Measurements from ENCODE around the gene MTREX. TPM values are rescaled to one million over a fixed set of nuclear protein-coding genes. Genes with fewer than 3 reads are reported as not detected.

MTREX gene
- polyA plus RNA-seq, 3 donors = 10.2 to 14.4 (median 12.2) TPM

DNA sequence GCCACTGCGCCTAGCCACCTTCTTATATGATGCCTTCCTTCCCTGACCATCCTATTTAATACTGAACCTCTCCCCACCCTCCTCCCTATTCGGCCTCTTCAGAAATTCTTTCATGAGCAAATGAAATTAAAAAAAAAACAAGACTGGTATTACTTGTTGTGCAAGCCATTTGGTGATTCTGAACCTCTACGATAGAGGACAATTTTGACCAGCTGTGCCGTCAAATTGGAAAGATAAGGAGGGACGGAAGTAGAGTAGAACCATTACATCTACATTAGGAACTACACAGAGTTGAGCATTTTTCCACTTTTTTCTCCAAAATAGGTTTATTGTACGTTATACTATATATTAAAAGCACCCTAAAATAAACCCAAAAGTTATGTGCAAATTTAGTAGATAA, 3.2 kb upstream of the MTREX start:
- peaks cover 0 to 6% of the 10 kb centered on the region in 2 donors for H3K9me3 ChIP-seq (replicated peaks in 1 of 2; ENCODE audit: control insufficient read depth in 1 of 2, insufficient read depth in 1 of 2, low read length in 2 of 2)
- intact Hi-C loops (cut with micrococcal nuclease) = no loop called here
- peaks cover 87% of the 10 kb centered on the region for H3K79me2 ChIP-seq (ENCODE audit: insufficient read depth, low read length)
- H3K4me3 ChIP-seq (replicated peaks in 1 of 3; ENCODE audit: low read depth in 2 of 3, low read length in 3 of 3) = no peak overlapping the region
- peaks cover 8 to 14% of the 10 kb centered on the region in 2 donors for H3K36me3 Mint-ChIP-seq
- no peak overlapping the region for H3K27ac ChIP-seq (ENCODE audit: low read depth in 1 of 2, low read length in 2 of 2)
- no peak overlapping the region for H3K4me2 ChIP-seq (replicated peaks; ENCODE audit: extremely low read depth, low read length, poor library complexity, severe bottlenecking)
- peaks cover 33% of the 10 kb centered on the region for H4K20me1 ChIP-seq (ENCODE audit: insufficient read depth, low read length)
- H3K4me3 Mint-ChIP-seq = no peak overlapping the region
- no peak for DNase-seq
- no peak overlapping the region for H2AFZ ChIP-seq (ENCODE audit: insufficient read depth, low read depth, low read length, poor library complexity, severe bottlenecking)
- H3K9ac ChIP-seq (ENCODE audit: insufficient read depth, low read length, poor library complexity, severe bottlenecking) = no peak overlapping the region
- no peaks in the 10 kb centered on the region for H3K27me3 ChIP-seq (ENCODE audit: control insufficient read depth in 2 of 2, insufficient read depth in 2 of 2, low read length in 2 of 2)
- 100% methylated on average over 1 of the region's 6 CpGs for WGBS (ENCODE audit: insufficient coverage)
- peak overlapping the region in 3 of 7 donors; percentile 29 to 80 (median 38) for H3K27ac Mint-ChIP-seq
- TF ChIP-seq, protein P1, sequence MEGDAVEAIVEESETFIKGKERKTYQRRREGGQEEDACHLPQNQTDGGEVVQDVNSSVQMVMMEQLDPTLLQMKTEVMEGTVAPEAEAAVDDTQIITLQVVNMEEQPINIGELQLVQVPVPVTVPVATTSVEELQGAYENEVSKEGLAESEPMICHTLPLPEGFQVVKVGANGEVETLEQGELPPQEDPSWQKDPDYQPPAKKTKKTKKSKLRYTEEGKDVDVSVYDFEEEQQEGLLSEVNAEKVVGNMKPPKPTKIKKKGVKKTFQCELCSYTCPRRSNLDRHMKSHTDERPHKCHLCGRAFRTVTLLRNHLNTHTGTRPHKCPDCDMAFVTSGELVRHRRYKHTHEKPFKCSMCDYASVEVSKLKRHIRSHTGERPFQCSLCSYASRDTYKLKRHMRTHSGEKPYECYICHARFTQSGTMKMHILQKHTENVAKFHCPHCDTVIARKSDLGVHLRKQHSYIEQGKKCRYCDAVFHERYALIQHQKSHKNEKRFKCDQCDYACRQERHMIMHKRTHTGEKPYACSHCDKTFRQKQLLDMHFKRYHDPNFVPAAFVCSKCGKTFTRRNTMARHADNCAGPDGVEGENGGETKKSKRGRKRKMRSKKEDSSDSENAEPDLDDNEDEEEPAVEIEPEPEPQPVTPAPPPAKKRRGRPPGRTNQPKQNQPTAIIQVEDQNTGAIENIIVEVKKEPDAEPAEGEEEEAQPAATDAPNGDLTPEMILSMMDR (IDR thresholded peaks at IDR 0.05) = no peak
- peaks cover 4 to 17% (median 11%) of the 10 kb centered on the region in 7 donors for H3K9me3 Mint-ChIP-seq
- no peaks in the 10 kb centered on the region for H3K27me3 Mint-ChIP-seq (ENCODE audit: low read depth in 3 of 3)
- peaks cover 4 to 11% of the 10 kb centered on the region in 2 donors for H3K36me3 ChIP-seq (replicated peaks in 1 of 2; ENCODE audit: control insufficient read depth in 1 of 2, insufficient read depth in 2 of 2, low read length in 2 of 2)
- peaks cover 34 to 52% of the 10 kb centered on the region in 2 donors for H3K4me1 ChIP-seq (ENCODE audit: control insufficient read depth in 1 of 2, insufficient read depth in 2 of 2, low read length in 2 of 2)
- H3K4me1 Mint-ChIP-seq = peaks cover 13% of the 10 kb centered on the region

DNA sequence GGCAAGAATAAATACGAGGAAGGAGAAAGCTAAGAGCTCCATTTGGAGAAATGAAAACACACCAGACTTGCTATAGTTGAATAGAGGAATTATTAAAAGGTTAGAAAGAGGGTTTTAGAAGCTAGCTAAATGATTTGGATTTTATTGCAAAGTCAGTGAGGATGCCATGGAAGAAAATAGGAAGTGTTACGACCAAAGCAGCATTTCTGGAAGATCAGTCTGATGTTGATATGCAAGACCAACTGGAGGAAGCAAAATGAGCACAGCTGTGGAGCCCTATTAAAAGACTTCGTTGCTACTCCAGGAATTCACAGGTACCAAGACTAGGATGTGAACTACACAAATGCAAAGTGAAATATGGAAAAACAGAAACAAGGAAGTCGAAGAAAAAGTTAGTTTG, 2.4 kb upstream of the MTREX start:
- H3K9me3 ChIP-seq (replicated peaks in 1 of 2; ENCODE audit: control insufficient read depth in 1 of 2, insufficient read depth in 1 of 2, low read length in 2 of 2) = peaks cover 0 to 6% of the 10 kb centered on the region in 2 donors
- H3K4me3 Mint-ChIP-seq = no peak overlapping the region
- no peaks in the 10 kb centered on the region for H3K27me3 ChIP-seq (ENCODE audit: control insufficient read depth in 2 of 2, insufficient read depth in 2 of 2, low read length in 2 of 2)
- TF ChIP-seq, protein P1 (IDR thresholded peaks at IDR 0.05) = no peak
- peak overlapping the region in 1 of 2 donors; percentile 60 for H3K27ac ChIP-seq (ENCODE audit: low read depth in 1 of 2, low read length in 2 of 2)
- H3K27ac Mint-ChIP-seq = no peak overlapping the region
- H3K36me3 ChIP-seq (replicated peaks in 1 of 2; ENCODE audit: control insufficient read depth in 1 of 2, insufficient read depth in 2 of 2, low read length in 2 of 2) = peaks cover 4 to 11% of the 10 kb centered on the region in 2 donors
- H3K9me3 Mint-ChIP-seq = peaks cover 4 to 17% (median 11%) of the 10 kb centered on the region in 7 donors
- no peak overlapping the region for H2AFZ ChIP-seq (ENCODE audit: insufficient read depth, low read depth, low read length, poor library complexity, severe bottlenecking)
- peaks cover 7 to 14% of the 10 kb centered on the region in 2 donors for H3K36me3 Mint-ChIP-seq
- intact Hi-C loops (cut with micrococcal nuclease) = no loop called here
- H4K20me1 ChIP-seq (ENCODE audit: insufficient read depth, low read length) = peaks cover 29% of the 10 kb centered on the region
- peaks cover 87% of the 10 kb centered on the region for H3K79me2 ChIP-seq (ENCODE audit: insufficient read depth, low read length)
- H3K4me1 Mint-ChIP-seq = peaks cover 14% of the 10 kb centered on the region
- peak overlapping the region in 1 of 3 experiments; percentile 42 for H3K4me3 ChIP-seq (replicated peaks in 1 of 3; ENCODE audit: low read depth in 2 of 3, low read length in 3 of 3)
- peak; percentile 4 to 22 (median 8) for DNase-seq
- peaks cover 40 to 60% of the 10 kb centered on the region in 2 donors for H3K4me1 ChIP-seq (ENCODE audit: control insufficient read depth in 1 of 2, insufficient read depth in 2 of 2, low read length in 2 of 2)
- no peak overlapping the region for H3K9ac ChIP-seq (ENCODE audit: insufficient read depth, low read length, poor library complexity, severe bottlenecking)
- 9% methylated on average over 3 of the region's 4 CpGs for WGBS (ENCODE audit: insufficient coverage)
- H3K4me2 ChIP-seq (replicated peaks; ENCODE audit: extremely low read depth, low read length, poor library complexity, severe bottlenecking) = peak overlapping the region; percentile 92
- no peaks in the 10 kb centered on the region for H3K27me3 Mint-ChIP-seq (ENCODE audit: low read depth in 3 of 3)
